GM19240 (cell line): ENCODE data around the gene ANK2.

ENCODE experiments used
- DNase-seq: peaks from one replicate; pipeline ENCODE4 v3.0.0; 2011; ENCODE audit warnings: low spot score; ENCODE audit not compliant: insufficient read length

The ANK2 gene

DNA sequence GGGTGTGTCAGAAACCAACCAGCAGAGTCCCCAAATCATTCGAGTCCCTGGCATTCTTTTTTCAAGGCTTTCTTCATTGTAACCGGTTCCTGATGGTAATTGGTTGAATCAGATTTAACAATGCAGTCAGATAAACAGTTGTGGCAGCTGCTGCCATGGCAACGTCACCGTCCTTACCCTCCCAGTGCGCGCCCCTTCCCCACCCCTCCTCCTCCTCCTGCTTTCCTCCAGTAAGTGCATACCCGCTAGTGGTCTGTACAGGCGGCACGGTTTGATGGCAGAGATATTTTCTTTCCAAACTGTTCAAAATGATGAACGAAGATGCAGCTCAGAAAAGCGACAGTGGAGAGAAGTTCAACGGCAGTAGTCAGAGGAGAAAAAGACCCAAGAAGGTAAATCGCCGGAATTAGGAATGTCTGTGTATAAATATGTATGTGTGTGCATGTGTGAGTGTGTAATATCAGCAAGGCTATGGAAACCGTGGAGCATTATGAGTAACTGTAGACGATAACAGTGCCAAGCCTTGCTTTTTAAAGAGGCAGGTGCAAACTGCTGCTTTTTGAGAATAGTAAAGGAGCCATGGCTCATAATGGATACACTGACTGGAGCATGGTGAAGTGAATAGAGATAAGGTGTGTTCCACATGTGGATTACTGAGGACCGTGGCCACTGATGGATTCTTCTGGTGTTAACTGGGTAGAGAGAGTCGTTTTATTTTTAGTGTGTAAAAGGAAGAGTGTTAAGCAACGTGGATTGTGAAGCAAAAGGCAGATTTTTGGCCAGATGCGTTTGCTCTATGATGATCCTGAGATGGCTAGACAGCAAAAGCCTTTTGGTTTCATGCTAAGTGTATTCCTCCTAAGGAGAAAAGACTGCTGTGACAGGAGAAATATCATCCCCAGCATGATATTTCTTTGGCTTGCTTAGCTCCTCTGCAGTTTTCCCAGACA lies at the start of gene ANK2:
TSS of gene ANK2 (plus strand) at position 233 of the 950 bp plus-strand sequence. CDS start at position 309, 76 bp downstream.
- no peak for DNase-seq

DNA sequence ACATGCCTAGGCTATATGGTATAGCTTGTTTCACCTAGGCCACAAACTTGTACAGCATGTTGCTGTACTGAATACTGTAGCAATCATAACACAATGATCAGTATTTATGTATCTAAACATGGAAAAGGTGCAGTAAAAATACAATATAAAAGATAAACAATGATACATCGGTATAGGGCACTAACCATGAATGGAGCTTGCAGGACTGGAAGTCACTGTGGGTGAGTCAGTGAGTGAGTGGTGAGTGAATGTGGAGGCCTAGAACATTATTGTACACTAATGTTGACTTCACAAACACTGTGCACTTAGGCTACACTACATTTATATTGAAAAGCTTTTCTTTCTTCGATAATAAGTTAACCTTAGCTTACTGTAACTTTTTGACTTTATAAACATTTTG lies 45.6 kb upstream of the ANK2 start:
- DNase-seq, result no peak

DNA sequence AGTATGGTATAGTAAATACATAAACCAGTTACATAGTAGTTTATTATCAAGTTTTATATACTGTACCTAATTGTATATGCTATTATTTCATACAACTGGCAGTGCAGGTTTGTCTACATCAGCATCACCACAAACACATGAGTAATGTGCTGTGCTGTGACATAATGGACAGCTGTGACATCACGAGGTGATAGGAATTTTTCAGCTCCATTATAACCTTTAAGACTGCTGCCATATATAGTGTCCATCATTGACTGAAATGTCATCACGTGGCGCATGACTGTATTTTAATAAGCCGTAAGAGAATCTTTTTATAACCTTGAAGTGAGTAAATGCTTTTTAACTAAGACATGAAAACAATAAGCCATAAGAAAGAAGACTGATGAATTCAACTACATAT lies 44.8 kb upstream of the ANK2 start:
- DNase-seq, result no peak

DNA sequence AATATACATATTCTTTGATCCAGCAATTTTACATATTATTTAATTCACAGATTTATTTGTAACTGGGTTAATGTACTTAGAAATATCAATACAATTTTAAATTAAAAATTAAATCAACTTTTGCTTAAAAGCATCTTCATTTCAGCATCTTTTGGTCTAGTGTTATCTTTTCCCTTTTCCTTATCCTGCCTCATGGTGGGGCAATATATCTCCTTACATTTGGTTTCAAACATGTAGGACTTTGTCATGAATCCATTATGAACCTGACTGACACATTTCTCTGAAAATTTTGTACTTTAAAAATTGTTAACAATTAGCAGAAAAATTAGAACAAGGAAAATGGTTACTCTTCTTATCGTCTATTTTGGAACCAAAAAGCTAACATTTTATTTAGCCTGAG lies 42.8 kb upstream of the ANK2 start:
- DNase-seq, result no peak

DNA sequence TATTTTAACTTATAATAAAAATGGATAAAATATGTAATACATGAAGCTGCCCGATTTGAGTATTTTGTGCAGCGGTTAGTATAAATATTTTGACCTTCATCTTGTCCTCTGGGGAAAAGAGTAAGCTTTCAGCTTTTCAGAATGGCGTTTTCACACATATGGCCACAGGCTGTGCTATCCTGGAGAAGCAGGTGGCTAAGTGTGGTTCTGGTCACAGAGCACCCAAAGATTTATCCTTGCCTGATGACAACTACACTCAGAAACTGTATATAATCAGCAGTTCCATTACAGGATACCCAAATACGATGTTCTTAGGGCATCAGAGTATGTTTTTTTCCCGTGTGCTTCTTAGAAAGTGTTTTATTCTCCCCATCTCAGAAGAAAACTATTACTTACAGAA lies 42.3 kb upstream of the ANK2 start:
- DNase-seq, result no peak

DNA sequence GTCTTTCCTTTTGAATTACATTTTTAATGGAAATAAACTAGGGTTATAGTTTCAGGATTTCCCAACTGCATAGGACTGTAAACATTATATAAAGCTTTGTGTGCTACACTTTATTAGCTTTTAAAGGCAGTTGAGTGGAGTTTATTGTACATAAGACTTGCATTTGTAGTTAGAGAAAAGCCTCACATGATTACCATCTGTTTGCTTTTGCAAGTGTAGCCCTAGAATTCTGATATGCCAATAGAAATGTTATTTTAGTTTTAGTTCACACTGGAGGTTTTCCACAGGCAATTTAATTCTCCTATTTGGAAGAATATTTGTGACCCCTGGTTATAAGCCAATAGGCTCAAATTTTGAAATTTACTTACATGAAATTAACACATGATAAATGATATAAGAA lies 41.3 kb upstream of the ANK2 start:
- DNase-seq, result no peak

DNA sequence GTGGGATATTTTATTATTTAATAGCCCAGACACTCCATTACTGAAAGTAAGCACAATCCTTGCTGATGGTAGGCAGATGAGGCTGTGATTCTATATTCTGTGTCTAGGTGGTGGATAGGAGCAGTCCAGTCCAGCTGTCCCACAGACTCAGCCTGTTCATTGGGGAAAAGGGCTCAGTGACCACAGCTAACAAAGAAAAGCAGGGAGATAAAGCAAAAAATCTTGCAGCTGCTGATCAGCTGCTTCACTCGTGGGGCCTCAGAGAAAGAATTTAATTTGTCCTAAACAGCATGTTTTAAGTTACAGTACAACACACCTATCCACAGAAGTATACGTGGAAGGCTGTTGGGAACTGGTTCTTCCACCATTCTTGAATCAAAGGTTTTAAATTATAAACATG lies 40.7 kb upstream of the ANK2 start:
- DNase-seq, result no peak

DNA sequence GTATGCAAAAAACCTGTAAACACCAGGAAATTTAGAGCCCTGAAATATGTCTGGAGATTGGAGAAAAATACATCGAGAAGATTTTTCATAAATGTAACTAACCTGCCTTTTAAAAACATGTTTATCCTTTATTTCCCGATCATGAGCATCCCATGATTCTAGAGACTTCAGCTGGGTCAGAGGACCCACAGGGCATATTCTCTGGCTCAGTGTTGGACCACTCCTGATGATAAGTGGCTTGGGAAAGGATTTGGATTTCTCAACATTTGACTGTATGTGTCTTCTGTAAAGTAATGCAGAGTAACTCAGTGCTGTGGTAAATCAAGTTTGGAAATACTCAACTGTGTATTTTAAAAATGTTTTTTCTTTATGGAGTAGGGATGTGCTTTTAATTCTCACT lies 40.0 kb upstream of the ANK2 start:
- DNase-seq, result no peak

DNA sequence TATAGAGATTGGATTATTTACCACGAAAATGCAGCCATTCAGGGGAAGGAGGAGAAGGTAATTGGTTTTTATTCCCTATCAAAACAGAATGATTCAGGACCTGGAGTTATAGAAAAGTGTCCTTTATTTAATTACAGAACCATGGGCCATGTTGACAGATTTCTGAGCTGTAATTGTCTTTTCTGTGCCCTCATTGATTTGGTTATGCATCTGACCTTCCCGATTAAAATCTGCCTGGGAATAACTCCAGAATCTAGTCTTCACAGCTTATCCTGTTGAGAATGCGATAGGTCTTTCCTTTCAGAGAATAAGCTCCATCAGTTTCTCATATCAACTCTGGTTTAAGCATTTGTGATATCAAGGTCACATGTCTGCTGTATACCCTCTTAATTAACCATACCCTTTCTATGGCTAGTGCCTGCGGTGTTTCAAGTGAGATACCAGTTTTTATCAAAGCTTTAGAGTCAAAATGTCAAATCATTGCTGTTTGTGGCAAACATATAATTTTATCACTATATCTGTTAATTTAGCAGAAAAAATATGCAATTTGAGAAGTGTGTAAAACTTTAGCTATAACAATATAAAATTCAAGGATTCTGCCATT lies 37.2 kb upstream of the ANK2 start:
- DNase-seq, result no peak

DNA sequence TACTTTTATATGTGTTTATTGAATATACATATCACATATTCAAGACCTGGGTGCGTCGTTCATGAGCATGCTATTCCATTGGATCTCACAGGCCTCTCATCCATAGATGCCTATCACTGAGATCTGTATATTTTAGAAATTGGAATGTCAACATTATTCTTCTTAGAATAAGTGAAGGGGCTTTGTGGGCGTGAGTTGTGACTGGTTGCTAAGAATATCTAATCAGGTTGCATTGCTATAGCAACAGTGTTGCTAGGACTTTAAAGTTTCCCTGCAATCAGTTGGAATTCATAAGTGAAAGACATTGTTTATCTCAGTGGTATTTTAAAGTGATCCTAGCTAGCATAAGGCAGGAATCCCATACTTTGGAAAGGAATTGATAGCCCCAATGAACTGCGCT lies 36.7 kb upstream of the ANK2 start:
- DNase-seq, result no peak

DNA sequence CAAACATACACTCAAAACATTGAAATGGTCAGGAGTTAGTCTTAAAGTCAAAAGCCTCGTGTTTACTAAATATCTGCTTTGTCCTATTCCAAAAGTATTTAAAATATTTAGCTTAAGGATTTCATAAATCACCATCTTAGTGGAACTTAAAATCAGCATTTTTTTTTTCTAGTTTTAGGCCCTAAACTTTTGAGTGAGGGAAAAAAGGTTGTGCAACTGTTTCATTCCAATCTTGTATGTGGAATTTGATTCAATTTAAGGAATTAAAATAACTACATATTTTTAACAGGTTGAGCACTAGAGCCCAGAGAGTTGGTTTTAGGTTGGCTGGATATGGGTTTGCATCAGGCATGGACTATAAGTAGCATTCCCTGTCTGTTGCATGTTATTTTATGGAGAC lies 35.7 kb upstream of the ANK2 start:
- DNase-seq, result no peak

DNA sequence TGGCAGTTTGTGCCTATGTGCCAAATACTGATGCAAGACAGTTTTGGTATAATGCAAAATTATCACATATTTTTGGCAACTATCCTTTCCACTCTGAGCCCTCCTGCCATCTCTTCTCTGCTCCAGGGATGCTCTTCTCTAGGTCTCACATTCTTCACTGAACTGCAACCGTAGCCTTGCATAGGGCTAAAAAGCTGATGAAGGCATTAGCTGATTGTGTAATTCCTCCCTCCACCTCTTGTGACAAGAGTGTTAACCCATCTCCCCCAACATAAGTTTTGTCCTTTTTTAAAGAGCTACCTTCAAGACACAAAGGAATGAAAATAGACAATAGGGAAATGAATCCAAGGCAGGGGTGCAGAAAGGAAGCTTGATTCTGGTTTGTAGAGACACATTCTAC lies 33.1 kb upstream of the ANK2 start:
- DNase-seq, result no peak

DNA sequence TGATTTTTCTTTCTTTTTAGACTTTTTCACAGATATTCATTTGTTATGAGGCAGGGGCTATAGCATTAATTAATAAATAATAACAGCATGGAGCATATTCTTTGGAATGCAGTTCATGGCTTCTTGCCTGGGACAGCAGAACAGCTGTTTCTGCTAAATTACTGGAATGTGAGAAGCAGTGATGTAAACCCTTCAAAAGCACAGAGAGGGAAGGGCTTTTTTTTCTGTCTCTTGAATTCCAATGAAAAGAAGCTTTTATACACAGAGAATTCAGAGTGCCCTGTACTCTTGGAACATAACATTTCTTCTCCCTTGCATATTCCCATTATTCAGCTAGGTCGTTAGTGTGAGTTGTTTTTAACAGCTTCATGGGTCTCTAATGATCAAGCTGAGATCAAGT lies 28.5 kb upstream of the ANK2 start:
- DNase-seq, result no peak

DNA sequence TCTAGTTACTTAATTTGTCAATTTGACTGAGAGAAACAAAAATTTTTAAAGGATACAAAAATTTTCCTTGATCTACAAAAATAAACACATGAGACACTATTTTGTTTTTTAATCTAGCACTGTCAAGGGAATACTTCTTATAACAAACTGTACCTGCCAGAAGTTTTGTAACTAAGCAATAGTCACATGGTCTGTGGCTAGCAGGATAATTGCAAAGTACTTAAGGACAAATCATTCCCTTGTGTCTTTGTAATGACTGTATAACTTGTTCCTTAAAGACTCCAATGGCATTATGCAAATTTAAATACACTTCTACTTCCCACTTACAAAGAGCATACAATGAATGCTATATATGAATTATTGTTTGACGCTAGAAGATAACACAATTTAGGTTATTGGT lies 25.1 kb upstream of the ANK2 start:
- DNase-seq, result no peak

DNA sequence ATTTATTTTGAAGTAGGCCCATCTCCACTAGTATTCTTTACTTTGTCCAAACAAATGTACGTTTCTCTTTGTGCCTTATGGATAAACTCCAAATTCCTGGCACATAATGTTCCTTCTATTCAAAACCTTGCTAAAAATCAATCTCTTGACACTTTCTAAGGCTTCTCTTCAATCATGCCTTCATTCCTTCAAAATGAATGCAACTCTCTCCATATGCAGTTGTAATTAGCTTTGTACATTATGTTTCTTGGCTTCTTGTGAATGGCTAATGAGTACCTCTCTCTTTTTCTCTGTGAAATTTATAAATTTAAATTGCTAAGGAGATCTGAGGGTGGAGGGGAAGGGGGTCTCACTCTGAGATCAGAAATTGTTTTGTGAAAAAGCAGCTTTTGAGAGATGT lies 24.0 kb upstream of the ANK2 start:
- no peak for DNase-seq

DNA sequence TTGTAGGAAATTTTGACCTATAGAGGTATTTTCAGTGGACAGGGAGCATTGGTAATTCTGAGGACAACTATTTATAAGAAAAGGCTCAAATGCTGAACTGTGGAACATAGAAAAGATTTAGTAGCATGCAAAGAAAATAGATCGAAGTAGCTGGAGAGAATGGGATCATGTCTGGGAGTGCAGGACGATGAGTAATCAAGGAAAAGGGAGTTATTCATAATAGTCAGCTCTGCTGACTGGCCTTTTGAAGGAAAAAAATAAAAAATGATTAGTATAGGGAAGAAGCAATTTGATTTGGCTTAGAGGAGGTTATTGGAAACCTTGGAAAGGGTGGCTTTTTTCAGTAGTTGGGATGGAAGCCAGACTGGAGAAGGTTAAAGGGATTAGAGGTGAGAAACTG lies 22.9 kb upstream of the ANK2 start:
- no peak for DNase-seq

DNA sequence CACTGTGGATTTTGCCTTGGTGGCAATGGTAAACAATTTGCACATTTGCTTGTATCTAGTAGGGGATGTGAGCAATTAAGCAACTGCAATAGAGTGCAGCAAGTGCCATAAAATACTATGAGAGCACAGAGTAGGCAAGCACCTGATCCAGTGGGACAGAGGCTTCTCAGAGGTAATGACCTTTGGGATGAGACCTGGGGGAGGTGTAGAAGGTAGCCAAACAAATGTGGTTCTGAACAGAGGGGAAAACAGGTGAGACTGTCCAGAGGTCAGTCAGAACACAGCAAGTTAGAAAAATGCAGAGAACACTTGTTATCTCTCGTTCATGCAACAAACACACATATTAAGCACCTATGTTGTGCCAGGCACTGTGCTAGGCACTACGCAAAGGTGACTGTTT lies 21.4 kb upstream of the ANK2 start:
- DNase-seq, result no peak

DNA sequence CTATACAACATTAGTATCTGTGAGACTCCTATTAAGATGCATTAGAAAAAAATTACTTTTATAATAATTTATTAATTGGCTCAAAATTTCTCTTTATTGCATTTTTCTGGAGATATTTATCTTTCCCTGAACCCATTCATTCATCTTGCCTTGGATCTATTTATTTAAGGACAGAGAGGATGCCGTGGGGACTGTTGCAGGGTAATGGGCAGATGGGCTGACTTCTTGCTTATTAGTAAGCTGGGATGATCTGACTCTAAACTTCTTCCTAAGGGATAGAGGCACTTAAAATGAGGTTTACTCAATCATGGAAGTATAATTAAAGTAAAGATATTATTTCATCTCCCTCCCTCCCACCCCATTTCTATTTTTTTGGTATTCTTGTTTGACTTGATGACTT lies 18.2 kb upstream of the ANK2 start:
- no peak for DNase-seq

DNA sequence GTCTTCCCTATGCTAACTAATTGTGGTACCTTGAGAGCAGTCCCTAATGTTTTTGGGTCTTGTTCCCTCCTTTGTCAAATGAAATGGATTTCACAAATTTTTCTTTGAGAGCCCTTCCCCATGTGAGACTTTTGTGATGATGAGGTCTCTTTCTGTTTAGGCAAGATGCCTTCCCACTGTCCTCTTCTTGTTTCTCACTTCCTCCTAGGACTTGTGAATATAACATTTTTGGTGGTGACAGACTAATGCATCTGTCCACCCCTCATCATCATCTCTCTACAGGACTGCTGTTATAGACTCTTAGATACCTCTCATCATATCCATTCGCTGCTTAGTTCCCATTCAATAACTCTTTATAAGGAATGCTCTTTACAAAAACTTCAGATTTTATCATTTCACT lies 8.7 kb upstream of the ANK2 start:
- no peak for DNase-seq

DNA sequence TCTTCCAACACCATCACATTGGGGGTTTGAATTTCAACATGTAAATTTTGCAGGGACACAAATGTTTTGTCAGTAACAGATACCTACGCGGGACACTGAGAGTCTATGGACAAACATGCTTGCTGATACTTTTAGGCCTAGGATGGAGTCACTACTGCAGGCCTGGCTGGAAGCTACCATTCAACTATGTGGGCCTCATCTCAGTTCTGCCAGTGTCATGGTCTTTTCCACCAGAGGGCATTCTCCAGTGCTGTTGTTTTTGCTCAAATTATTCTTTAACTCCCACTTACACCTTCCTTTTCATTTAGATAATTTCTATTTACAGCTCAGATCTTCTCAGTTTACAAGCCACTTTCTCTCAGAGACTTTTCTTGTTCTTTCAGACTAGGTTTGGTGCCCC lies 7.0 kb upstream of the ANK2 start:
- DNase-seq, result no peak

DNA sequence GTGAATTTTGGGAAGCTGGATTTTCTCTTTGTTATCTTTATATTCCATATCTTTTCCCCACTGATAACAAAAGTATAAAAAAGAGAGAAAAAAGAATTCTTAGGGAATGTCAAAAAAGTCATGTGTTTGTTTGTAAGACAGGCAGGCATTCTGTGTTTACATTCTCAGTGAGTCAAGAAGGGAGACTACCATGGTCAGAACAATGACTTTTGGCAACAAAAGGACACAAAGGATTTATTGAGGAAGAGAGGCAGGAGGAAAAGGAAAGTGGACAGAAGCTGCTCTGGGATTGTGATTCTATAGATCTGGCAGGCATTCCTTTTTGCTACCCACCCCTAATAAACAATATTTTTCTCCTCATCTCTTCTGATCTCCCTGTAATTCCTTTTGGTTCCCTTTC lies 5.9 kb upstream of the ANK2 start:
- DNase-seq, result no peak

DNA sequence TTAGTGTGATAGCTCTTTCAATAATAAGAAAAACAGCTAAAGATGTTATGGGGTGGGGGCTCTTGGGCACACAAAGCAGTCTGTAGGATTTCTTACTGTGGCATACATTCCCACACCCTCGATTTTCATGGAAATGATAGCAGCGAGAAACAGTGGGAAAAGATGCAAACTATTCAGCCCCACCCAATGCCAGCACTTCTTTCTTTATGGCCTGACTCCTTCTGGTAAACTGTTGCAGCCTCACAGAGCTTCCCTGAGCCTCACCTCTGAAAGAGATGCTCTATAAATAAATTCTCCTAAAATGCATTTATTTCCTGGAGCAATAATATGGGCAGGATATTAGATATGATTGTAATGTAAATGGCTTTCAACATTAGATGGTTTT lies 910 bp downstream of the ANK2 start:
- DNase-seq, result no peak

DNA sequence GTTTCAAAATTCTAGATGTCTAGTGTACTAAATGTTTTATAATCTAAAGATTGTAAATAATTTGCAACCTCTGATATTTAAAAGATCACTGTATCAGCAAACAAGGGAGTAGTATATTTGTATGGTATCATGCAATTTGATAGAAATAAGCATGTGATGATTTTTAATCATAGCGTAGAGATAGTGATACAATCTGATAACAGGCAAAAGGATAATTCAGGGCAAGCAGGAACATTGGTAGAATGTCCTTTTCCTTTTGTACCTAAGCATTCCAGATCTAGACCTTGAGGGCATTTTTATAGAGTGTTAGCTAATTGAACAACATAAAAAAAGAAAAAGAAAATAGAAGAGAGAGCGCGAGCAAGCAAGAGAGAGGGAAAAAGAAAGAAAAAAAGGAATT lies 1.4 kb downstream of the ANK2 start:
- no peak for DNase-seq
